A549 treated with GW870086 at 1 μM for 4 hours (cell line): ENCODE measurements around the gene FOXN4. TPM values are rescaled to one million over a fixed set of nuclear protein-coding genes. Genes with fewer than 3 reads are reported as not detected.

ENCODE experiments used
- total RNA-seq: library from RNA; stranded (reverse); fragments of 200-300 nt; extraction: Qiagen RNA extraction; gene quantifications from 5 replicates; pipeline ENCODE4 v1.2.3, GENCODE V29; 2022; ENCODE audit warnings: low read depth

Gene FOXN4
- 0.03 to 0.08 TPM (median 0.06 TPM) in 4 of 5 replicates, not detected in the other for total RNA-seq

GRCh38 chr12:109308534-109309380 lies at the start of gene FOXN4:
TSS of gene FOXN4 (minus strand) at chr12:109309284. CDS start at chr12:109308321, 963 bp downstream.

GRCh38 chr12:109347589-109347988 lies 38.5 kb upstream of the FOXN4 start, which contains the start of gene MYO1H:
TSS of gene MYO1H (plus strand) at chr12:109347900. CDS start at chr12:109347961, 61 bp downstream.

Other genes with a start within 250 kb of the FOXN4 start
- gene ALKBH2, start 215.8 kb downstream of the FOXN4 start, total RNA-seq = 43.0 to 52.4 TPM (median 46.9 TPM) in 5 replicates
- gene UNG, start 211.7 kb downstream of the FOXN4 start, total RNA-seq = 81.1 to 85.2 TPM (median 82.8 TPM) in 5 replicates
- gene ACACB, start 192.7 kb downstream of the FOXN4 start, total RNA-seq = 9.1 to 15.6 TPM (median 11.2 TPM) in 5 replicates
- gene MYO1H, start 38.6 kb upstream of the FOXN4 start, total RNA-seq = not detected in 5 replicates
- gene KCTD10, start 168.0 kb upstream of the FOXN4 start, total RNA-seq = 45.7 to 58.4 TPM (median 47.7 TPM) in 5 replicates
- gene UBE3B, start 168.3 kb upstream of the FOXN4 start, total RNA-seq = 12.4 to 14.6 TPM (median 13.3 TPM) in 5 replicates